ENCODE measurements around the gene AMBP. TPM values are rescaled to one million over a fixed set of nuclear protein-coding genes. Genes with fewer than 3 reads are reported as not detected.

The AMBP gene
- total RNA-seq, 1 donor from 2014 or later = under 0.01 TPM

- Histone ChIP-seq H3K4me3 (ENCODE audit: low read length in 3 of 3) (no peak overlapping the region), H3K27me3 (ENCODE audit: control insufficient read depth in 3 of 3, insufficient read depth in 3 of 3, low read length in 3 of 3) (peaks cover 15 to 32% (median 21%) of the 10 kb centered on the region in 3 donors), H3K9me3 (ENCODE audit: control insufficient read depth in 3 of 3, low read length in 3 of 3) (no peaks in the 10 kb centered on the region), H3K4me1 (ENCODE audit: control insufficient read depth in 3 of 3, insufficient read depth in 3 of 3, low read length in 3 of 3) (peaks cover 0 to 5% (median 0%) of the 10 kb centered on the region in 3 donors), H3K9ac (ENCODE audit: low read depth in 1 of 3, low read length in 3 of 3) (no peak overlapping the region), H3K27ac (ENCODE audit: low read depth, low read length) (no peak overlapping the region), H3K36me3 (ENCODE audit: control insufficient read depth in 3 of 3, insufficient read depth in 3 of 3, low read length in 3 of 3) (no peaks in the 10 kb centered on the region)
These were observed 21.7 kb upstream of the AMBP start for GRCh38 chr9:114099669-114100270.

- no peaks in the 10 kb centered on the region for H3K9me3 ChIP-seq (ENCODE audit: control insufficient read depth in 3 of 3, low read length in 3 of 3)
- peaks cover 0 to 5% (median 0%) of the 10 kb centered on the region in 3 donors for H3K4me1 ChIP-seq (ENCODE audit: control insufficient read depth in 3 of 3, insufficient read depth in 3 of 3, low read length in 3 of 3)
- peaks cover 15 to 32% (median 21%) of the 10 kb centered on the region in 3 donors for H3K27me3 ChIP-seq (ENCODE audit: control insufficient read depth in 3 of 3, insufficient read depth in 3 of 3, low read length in 3 of 3)
- H3K4me3 ChIP-seq (ENCODE audit: low read length in 3 of 3) = peak within 1 kb of the TSS in 2 of 3 donors; percentile 27 to 45
- peak within 1 kb of the TSS in 1 of 3 donors; percentile 8 for H3K9ac ChIP-seq (ENCODE audit: low read depth in 1 of 3, low read length in 3 of 3)
- no peak within 1 kb of the TSS for H3K27ac ChIP-seq (ENCODE audit: low read depth, low read length)
- H3K36me3 ChIP-seq (ENCODE audit: control insufficient read depth in 3 of 3, insufficient read depth in 3 of 3, low read length in 3 of 3) = no peaks in the 10 kb centered on the region
These were observed 21.0 kb upstream of the AMBP start, which contains the start of gene KIF12 for GRCh38 chr9:114098936-114099668. TSS of gene KIF12 (minus strand) at chr9:114099292. CDS start at chr9:114099276, 16 bp downstream.

- Histone ChIP-seq H3K4me3 (ENCODE audit: low read length in 3 of 3) (peak overlapping the region; percentile 27 to 55 (median 45)), H3K9me3 (ENCODE audit: control insufficient read depth in 3 of 3, low read length in 3 of 3) (no peaks in the 10 kb centered on the region), H3K4me1 (ENCODE audit: control insufficient read depth in 3 of 3, insufficient read depth in 3 of 3, low read length in 3 of 3) (peaks cover 0 to 5% (median 0%) of the 10 kb centered on the region in 3 donors), H3K27me3 (ENCODE audit: control insufficient read depth in 3 of 3, insufficient read depth in 3 of 3, low read length in 3 of 3) (peaks cover 15 to 32% (median 21%) of the 10 kb centered on the region in 3 donors), H3K27ac (ENCODE audit: low read depth, low read length) (no peak overlapping the region), H3K36me3 (ENCODE audit: control insufficient read depth in 3 of 3, insufficient read depth in 3 of 3, low read length in 3 of 3) (no peaks in the 10 kb centered on the region), H3K9ac (ENCODE audit: low read depth in 1 of 3, low read length in 3 of 3) (no peak overlapping the region)
These were observed 20.2 kb upstream of the AMBP start for GRCh38 chr9:114098021-114098935.

- H3K9me3 ChIP-seq (ENCODE audit: control insufficient read depth in 3 of 3, low read length in 3 of 3) = no peaks in the 10 kb centered on the region
- peak overlapping the region in 2 of 3 donors; percentile 27 to 55 for H3K4me3 ChIP-seq (ENCODE audit: low read length in 3 of 3)
- H3K27me3 ChIP-seq (ENCODE audit: control insufficient read depth in 3 of 3, insufficient read depth in 3 of 3, low read length in 3 of 3) = peaks cover 15 to 32% (median 21%) of the 10 kb centered on the region in 3 donors
- no peak overlapping the region for H3K9ac ChIP-seq (ENCODE audit: low read depth in 1 of 3, low read length in 3 of 3)
- H3K36me3 ChIP-seq (ENCODE audit: control insufficient read depth in 3 of 3, insufficient read depth in 3 of 3, low read length in 3 of 3) = no peaks in the 10 kb centered on the region
- H3K27ac ChIP-seq (ENCODE audit: low read depth, low read length) = no peak overlapping the region
- H3K4me1 ChIP-seq (ENCODE audit: control insufficient read depth in 3 of 3, insufficient read depth in 3 of 3, low read length in 3 of 3) = peaks cover 0 to 5% (median 0%) of the 10 kb centered on the region in 3 donors
These were observed 19.5 kb upstream of the AMBP start for GRCh38 chr9:114097613-114098020.

GRCh38 chr9:114096866-114097612 is 18.9 kb upstream of the AMBP start:
- Histone ChIP-seq H3K4me1 (ENCODE audit: control insufficient read depth in 3 of 3, insufficient read depth in 3 of 3, low read length in 3 of 3) (peaks cover 0 to 5% (median 0%) of the 10 kb centered on the region in 3 donors), H3K9me3 (ENCODE audit: control insufficient read depth in 3 of 3, low read length in 3 of 3) (no peaks in the 10 kb centered on the region), H3K9ac (ENCODE audit: low read depth in 1 of 3, low read length in 3 of 3) (no peak overlapping the region), H3K27me3 (ENCODE audit: control insufficient read depth in 3 of 3, insufficient read depth in 3 of 3, low read length in 3 of 3) (peaks cover 15 to 32% (median 21%) of the 10 kb centered on the region in 3 donors), H3K4me3 (ENCODE audit: low read length in 3 of 3) (no peak overlapping the region), H3K27ac (ENCODE audit: low read depth, low read length) (no peak overlapping the region), H3K36me3 (ENCODE audit: control insufficient read depth in 3 of 3, insufficient read depth in 3 of 3, low read length in 3 of 3) (no peaks in the 10 kb centered on the region)

GRCh38 chr9:114096041-114096511 is 18.0 kb upstream of the AMBP start:
- H3K4me3 ChIP-seq (ENCODE audit: low read length in 3 of 3) = no peak overlapping the region
- no peak overlapping the region for H3K27ac ChIP-seq (ENCODE audit: low read depth, low read length)
- H3K9ac ChIP-seq (ENCODE audit: low read depth in 1 of 3, low read length in 3 of 3) = no peak overlapping the region
- H3K4me1 ChIP-seq (ENCODE audit: control insufficient read depth in 3 of 3, insufficient read depth in 3 of 3, low read length in 3 of 3) = peaks cover 0 to 5% (median 0%) of the 10 kb centered on the region in 3 donors
- no peaks in the 10 kb centered on the region for H3K36me3 ChIP-seq (ENCODE audit: control insufficient read depth in 3 of 3, insufficient read depth in 3 of 3, low read length in 3 of 3)
- peaks cover 15 to 32% (median 24%) of the 10 kb centered on the region in 3 donors for H3K27me3 ChIP-seq (ENCODE audit: control insufficient read depth in 3 of 3, insufficient read depth in 3 of 3, low read length in 3 of 3)
- H3K9me3 ChIP-seq (ENCODE audit: control insufficient read depth in 3 of 3, low read length in 3 of 3) = no peaks in the 10 kb centered on the region

GRCh38 chr9:114094971-114095370 is 16.9 kb upstream of the AMBP start:
- Histone ChIP-seq H3K4me1 (ENCODE audit: control insufficient read depth in 3 of 3, insufficient read depth in 3 of 3, low read length in 3 of 3) (peaks cover 0 to 5% (median 0%) of the 10 kb centered on the region in 3 donors), H3K4me3 (ENCODE audit: low read length in 3 of 3) (no peak overlapping the region), H3K27ac (ENCODE audit: low read depth, low read length) (no peak overlapping the region), H3K27me3 (ENCODE audit: control insufficient read depth in 3 of 3, insufficient read depth in 3 of 3, low read length in 3 of 3) (peaks cover 15 to 31% (median 24%) of the 10 kb centered on the region in 3 donors), H3K36me3 (ENCODE audit: control insufficient read depth in 3 of 3, insufficient read depth in 3 of 3, low read length in 3 of 3) (no peaks in the 10 kb centered on the region), H3K9me3 (ENCODE audit: control insufficient read depth in 3 of 3, low read length in 3 of 3) (no peaks in the 10 kb centered on the region), H3K9ac (ENCODE audit: low read depth in 1 of 3, low read length in 3 of 3) (no peak overlapping the region)

GRCh38 chr9:114093761-114094505 is 15.8 kb upstream of the AMBP start:
- no peak overlapping the region for H3K27ac ChIP-seq (ENCODE audit: low read depth, low read length)
- no peak overlapping the region for H3K9ac ChIP-seq (ENCODE audit: low read depth in 1 of 3, low read length in 3 of 3)
- H3K4me1 ChIP-seq (ENCODE audit: control insufficient read depth in 3 of 3, insufficient read depth in 3 of 3, low read length in 3 of 3) = peaks cover 0 to 5% (median 0%) of the 10 kb centered on the region in 3 donors
- H3K9me3 ChIP-seq (ENCODE audit: control insufficient read depth in 3 of 3, low read length in 3 of 3) = no peaks in the 10 kb centered on the region
- H3K36me3 ChIP-seq (ENCODE audit: control insufficient read depth in 3 of 3, insufficient read depth in 3 of 3, low read length in 3 of 3) = no peaks in the 10 kb centered on the region
- no peak overlapping the region for H3K4me3 ChIP-seq (ENCODE audit: low read length in 3 of 3)
- peaks cover 10 to 24% (median 22%) of the 10 kb centered on the region in 3 donors for H3K27me3 ChIP-seq (ENCODE audit: control insufficient read depth in 3 of 3, insufficient read depth in 3 of 3, low read length in 3 of 3)

Measured in skeletal muscle tissue (tissue), 4 donors.